Uterus (tissue), 2 donors: ENCODE measurements around the gene ARHGAP5.

Experiments
- CTCF ChIP-seq, 4 experiments: fragments of 200-600 bp in 2 of 4; fragments of 450-650 bp in 2 of 4; sonication (generic) in 2 of 4; IDR thresholded peaks; one replicate each; pipeline ENCODE4 v1.5.1; 2016 to 2019; ENCODE audit warnings: antibody characterized with exemption in 4 of 4, mild to moderate bottlenecking in 2 of 4, moderate library complexity in 1 of 4
- POLR2A ChIP-seq, 2 donors: fragments of 450-650 bp; IDR thresholded peaks; one replicate each; pipeline ENCODE4 v1.6.1; 2016; ENCODE audit warnings: antibody characterized with exemption in 2 of 2, mild to moderate bottlenecking in 1 of 2, moderate library complexity in 1 of 2

GRCh38 chr14:32137313-32137712, 60.2 kb downstream of the ARHGAP5 start:
- TF ChIP-seq CTCF (IDR thresholded peaks at IDR 0.05) (no peak), POLR2A (IDR thresholded peaks at IDR 0.05) (no peak)
